HG03196 (cell line): Measurements from ENCODE around the gene EP400.
A peak's percentile ranks its signal among the peaks of the same experiment; 100 is the strongest.
"Not testable (repeated sequence)": the region's sequence is repeated elsewhere in the genome, so short reads cannot be mapped to it uniquely, and the experiment has no call there.

Experiments used
- ATAC-seq: cut with Tn5 transposase; IDR thresholded peaks from one replicate; pipeline ENCODE4 v1.9.1; 2021; ENCODE audit not compliant: unreplicated experiment

The EP400 gene

DNA sequence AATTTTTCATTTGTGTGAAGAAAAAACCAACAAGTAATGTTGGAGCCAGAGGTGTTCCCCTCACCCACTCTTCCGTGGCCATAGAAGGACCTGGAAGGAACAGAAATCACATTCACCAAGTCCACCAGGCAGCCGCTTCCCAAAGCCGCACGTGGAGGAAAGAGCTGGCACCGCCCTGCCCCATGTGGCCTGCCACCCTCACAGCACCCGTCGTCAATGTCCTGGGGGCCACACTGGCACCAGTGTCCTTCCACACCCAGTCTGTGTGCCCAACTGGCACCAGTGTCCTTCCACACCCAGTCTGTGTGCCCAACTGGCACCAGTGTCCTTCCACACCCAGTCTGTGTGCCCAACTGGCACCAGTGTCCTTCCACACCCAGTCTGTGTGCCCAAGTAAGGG is 130.8 kb downstream of the EP400 start:
- not testable (repeated sequence) for ATAC-seq

DNA sequence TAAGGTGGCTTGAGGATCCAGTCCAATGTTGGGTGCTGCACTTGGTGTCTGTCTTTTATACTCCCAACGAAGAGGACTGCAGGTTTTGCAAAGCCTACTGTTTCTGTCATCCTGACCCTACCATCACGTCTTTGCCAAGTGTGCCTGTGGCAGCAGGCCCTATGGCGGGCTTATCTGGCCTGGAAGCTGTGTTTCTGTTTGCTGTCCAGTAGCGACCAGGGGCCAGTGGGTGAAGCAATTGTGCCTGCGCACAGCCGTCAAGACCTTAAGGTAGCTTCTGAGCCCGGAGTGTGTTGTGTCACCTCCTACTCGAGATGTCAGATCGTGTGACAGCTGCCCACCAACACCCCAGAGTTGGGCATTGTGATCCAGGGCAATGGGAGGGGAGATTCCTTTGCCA is 131.7 kb downstream of the EP400 start:
- no peak for ATAC-seq

- no peak for ATAC-seq
These were observed 133.8 kb downstream of the EP400 start for GRCh38 chr12:132083614-132083940.

- ATAC-seq = peak; percentile 81
These were observed 134.3 kb downstream of the EP400 start for GRCh38 chr12:132083941-132084620.

- ATAC-seq = peak; percentile 36
These were observed 135.0 kb downstream of the EP400 start for GRCh38 chr12:132084621-132085290.

GRCh38 chr12:132085291-132085635 is 135.5 kb downstream of the EP400 start:
- no peak for ATAC-seq

DNA sequence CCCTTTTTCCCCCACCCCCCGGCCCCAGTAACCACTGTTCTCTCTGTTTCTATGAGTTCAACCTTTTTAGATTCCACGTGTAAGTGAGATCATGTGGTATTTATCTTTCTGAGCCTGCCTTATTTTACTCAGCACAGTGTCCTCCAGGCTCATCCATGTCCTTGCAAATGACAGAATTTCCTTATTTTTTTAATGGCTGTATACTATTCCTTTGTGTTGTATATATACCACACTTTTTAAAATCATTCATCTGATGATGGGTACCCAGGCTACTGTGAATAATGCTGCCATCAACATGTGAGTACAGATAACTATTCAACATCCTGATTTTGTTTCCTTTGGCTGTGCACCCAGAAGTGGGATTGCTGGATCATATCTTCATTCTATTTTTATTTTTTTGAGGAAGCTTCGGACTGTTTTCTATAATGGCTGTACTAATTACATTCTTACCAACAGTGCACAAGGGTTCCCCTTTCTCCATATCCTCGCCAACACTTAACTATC is 139.7 kb downstream of the EP400 start:
- no peak for ATAC-seq

- ATAC-seq = no peak
These were observed 144.6 kb downstream of the EP400 start for GRCh38 chr12:132094269-132094891.

DNA sequence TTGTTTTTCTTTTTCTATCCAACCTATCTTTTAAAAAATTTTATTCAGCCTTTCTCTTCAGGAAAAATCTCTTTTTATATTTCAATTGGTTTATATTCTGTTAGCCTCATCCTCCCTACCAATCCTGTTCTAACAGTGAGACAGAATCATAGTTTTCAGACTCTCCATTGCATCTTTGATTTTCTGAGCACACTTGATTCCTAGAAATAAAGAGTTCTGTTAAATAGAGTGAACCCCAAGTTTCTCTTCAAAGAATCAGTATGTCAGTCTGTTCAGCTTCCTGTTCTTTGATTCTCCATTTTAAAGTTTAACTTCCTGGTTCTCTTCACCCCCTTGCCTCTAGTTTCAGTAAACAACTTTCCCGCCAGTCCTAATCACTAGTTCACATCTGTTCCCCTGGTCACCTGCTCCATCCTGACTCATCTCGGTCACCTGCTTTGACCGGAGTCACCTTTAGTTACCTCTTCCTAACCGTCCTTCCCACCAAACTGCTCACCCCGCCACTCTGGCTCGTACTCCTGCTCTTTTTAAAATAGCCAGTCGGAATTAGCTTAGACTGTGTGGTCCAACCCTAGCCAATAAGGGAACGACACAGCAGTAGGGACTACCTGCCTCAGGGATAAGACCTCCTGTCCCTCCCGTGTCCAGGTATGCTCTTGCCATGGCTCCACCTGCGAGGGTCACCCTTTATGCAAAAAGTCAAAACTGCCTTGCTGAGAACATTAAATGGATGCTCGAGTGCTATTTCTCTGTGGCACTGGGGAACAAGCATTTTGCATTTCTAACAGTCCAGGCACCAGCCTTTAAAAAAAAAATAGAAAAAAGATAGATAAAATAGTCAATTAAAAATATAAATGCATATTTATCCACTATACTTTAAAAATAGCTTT is 146.0 kb downstream of the EP400 start:
- no peak for ATAC-seq

DNA sequence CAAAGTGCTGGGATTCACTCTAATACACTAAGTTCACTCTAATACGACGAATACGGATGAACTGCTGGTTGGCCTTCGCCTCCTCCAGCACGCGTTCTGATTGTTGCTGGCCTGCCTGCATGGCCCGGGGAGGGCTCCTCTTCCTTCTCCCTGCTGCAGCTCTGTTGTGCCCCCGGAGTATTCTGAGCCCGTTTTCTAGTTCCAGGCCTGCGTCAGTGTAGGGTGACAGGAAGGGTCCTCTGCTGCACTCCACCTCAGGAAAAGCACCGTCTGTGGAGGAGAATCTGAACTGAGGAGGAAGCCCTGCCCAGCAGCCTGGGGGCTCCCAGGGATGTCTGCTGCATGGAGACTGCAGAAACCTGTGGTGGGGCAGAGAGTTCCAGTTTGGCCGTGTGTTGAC is 150.0 kb downstream of the EP400 start:
- no peak for ATAC-seq

- ATAC-seq = no peak
These were observed 150.7 kb downstream of the EP400 start for GRCh38 chr12:132100306-132101065.

DNA sequence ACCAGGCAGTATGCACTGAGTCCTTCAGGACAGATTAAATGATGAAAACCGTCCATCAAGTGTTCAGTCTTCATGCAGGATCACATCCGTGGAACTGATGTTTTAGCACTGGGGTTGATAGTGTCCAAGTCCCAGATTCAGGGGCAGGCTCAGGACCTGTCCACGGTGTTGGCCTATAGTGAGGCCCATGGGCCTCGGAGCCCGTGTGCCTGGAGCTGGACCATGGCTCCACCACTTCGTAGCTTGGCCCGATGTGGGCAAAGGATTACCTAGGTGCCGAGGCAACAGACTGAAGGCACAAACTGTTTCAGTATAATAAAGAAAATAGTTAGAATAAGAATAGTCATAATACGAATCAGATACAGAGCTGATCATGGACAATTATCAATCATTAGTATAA is 152.6 kb downstream of the EP400 start:
- ATAC-seq = no peak

GRCh38 chr12:132103072-132103471 is 153.3 kb downstream of the EP400 start:
- ATAC-seq = not testable (repeated sequence)

DNA sequence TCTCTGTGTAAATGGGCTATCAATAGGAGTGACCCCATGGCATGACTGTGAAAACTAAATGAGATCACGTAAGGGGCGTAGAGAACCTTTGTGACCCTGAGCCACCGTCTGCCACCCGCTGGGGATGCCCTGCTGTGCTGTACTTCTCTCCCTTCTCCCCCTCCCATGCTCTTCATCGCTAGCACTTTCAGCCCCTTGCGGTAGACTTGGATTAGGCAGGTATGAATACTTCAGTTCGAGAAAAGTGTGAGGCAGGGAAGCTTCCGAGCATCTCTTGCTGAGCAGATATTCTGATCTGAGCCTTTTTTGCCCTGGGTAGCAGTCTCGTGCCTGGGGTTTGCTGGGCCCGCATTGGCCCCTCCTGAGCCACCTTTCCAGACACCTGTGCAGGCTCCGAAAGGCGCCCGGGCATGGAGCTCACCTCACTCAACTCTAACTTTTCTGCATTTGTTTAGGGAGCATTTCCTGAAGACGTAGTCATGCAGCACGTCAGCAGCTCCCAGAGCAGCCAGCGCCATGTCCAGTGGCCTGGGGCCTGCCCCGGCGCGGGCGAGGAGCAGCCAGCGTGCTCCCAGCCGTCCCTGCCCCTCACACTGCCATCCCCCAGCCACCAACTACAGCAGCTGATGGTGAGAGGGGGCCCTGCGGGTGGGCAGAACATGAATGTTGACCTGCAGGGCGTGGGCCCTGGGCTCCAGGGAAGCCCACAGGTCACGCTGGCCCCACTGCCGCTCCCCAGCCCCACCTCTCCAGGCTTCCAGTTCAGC is 154.0 kb downstream of the EP400 start:
- ATAC-seq = no peak

DNA sequence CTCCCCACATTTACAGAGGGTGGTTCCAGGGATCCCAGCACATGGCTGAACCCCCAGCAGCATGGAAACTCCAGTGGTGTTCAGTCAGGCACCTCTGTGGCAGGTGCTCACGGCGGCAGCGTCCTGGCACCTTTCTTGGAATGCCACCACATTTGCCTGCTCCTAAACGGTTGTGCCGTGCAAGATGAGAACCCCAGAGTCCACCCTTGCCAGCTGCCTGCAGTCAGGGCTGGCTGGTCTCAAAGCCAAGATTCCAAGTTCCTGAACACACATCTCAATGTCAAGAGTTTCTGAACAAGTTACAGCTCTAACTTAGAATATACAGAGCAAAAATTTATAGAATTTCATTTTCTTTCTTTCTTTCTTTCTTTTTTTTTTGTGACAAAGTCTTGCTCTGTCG is 155.7 kb downstream of the EP400 start:
- no peak for ATAC-seq

DNA sequence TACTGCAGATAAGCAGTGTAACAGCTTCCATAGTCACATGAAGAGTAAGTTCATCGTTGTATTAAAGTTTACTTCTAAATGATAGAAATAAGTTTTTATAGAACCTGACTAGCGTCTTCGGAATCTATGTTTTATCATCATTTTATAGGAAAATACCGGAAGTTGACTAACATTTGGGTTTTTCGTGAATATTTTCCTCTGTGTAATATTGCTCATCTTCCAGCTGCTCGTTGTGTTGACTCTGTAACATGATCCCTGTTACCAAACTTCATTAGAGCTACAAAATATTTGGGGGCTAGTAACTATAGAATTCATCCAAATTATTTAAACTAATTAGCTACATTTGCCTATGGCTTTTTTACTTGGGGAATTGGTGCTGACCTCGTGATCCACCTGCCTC is 157.2 kb downstream of the EP400 start:
- ATAC-seq = no peak

DNA sequence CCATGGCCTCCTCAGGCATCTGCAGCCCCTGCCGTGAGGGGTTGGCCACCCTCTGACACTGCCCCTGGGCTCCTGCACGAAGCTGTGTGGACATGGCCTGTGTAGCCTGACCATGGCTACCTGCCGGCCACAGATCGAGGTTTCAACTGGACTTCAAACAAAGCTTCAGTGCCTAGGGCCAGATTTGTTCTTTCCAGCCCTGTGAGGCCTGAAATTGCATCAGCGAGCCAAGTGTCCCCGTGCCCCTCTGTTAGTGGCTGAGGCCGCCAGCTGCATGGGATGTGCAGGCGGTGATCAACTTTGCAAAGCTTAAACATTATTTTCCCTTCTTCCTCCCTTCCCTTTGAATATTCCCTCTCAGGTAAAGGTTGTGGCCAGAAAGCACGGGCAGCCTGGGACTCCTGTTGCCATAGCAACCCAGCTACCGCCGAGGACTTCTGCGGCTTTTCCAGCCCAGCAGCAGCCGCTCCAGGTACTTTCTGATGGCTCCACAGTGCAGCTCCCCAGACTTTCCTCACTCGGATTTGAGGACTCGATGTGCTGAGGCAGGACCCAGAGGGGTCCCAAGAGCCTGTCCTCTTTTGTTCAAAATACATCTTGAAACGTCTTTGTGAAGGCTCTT is 158.6 kb downstream of the EP400 start:
- ATAC-seq = no peak

DNA sequence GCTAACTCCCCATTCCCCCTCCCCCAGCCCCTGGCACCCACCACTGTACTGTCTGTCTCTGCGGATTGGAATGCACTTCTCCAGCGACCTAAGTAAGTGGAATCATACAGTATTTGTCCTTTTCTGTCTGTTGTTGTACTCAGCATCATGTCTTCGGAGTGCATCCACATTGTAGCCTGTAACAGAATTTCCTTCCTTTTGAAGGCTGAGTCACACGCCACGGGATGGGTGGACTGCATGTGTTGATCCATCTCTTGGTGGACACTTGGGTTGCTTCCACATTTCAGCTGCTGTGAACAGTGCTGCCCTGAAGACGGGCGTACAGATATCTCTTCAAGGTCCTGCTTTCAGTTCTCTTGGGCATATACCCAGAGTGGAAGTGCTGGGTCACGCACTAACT is 160.0 kb downstream of the EP400 start:
- no peak for ATAC-seq

DNA sequence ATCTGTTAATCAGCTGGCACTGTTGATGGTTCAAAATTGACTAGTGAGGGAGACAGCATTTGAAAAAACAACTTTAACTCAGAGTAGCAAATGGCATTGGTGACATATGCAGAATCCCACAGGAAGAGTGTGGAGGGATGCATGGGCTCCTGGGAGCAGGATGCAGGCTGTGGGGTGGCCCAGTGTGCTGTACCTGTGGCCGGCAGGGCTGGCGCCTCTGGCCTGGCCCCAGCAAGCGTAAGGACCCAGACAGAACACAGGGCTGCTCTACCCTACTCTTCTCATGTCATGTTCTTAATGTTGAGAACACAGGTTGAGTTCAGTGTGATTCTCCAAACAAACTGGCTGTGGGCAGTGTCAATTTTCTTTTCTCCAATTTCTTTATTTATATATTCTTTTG is 160.9 kb downstream of the EP400 start:
- no peak for ATAC-seq
